COLO829 (cell line): ENCODE measurements around the gene PTCSC3.
"Not testable (repeated sequence)": the region's sequence is repeated elsewhere in the genome, so short reads cannot be mapped to it uniquely, and the experiment has no call there.

ENCODE experiments used
- DNase-seq: peaks from one replicate; pipeline ENCODE4 v3.0.0; 2012; ENCODE audit warnings: low spot score

The PTCSC3 gene

DNA sequence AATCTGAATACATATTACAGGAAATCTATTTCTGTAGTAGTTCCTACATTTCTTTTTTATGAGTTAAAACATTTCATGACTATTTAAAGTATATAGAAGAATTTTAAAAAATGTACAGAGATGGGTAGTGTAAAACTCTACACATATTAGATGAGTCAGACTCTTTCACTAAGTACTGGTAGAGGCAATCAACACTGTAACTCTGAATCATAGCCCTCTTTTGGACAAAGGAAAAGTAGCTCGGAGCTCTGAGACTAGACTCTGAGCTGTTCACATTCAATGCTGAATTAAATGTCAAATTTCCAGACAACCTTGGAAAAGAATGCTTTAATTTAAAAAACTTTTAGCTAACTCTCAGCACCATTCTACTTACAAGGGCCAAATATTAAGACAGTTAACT, 3.4 kb downstream of the PTCSC3 start:
- no peak for DNase-seq

DNA sequence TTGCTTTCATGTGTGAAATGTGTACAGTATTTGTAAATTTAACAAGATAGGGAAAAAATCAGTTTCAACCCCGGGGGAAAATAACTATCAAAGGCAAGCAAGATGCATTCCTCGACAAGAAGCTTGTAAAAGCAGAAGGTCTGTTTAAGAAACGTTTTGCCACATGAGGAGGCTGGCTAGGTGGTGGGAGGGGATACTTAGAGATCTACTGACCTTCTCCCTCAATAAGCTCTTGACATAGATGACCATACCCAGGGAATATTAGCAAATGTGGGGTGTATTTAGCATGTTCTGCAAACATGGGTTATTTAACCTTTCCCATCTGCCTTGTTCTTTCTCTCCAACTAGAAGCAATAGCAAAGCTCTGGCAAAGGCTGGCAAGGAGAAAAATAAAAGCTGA, 4.9 kb downstream of the PTCSC3 start:
- DNase-seq = no peak

DNA sequence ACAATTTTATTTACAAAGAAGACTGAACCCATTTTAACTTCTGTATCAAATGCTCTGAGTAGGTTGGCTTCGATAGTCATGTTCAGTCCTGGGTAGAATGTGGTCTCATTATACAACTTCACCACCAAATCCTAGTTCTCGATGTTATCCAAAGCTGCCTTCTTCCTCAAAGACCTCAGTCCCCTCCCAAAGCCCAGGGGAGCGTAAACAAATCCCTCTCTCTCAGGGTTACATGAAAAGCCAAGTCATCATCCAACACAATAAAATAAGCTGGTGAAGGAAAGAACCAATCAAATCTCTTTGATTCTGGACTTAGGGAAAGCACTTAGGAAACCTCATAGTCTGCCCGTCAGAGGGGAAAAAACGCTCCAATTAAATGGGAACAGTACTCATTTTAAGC, 9.1 kb downstream of the PTCSC3 start:
- no peak for DNase-seq

DNA sequence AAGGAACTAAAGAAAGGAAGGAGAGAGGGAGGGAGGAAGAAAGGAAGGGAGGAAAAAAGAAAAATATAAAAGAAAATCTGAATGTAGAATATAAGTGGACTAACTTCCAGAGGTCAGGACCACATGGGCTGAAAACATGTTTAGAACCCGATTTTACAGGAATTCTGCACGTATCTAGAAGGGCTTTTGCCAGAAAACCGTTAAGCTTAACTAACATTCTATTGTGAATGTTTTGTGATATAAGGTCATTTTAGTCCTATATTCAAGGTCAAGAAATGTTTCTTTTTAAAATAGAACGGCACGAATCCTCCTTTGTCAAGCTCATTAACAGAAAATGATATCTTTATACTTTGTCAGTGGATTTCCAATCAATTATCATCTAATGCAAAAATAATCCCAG, 13.1 kb downstream of the PTCSC3 start:
- DNase-seq = no peak

DNA sequence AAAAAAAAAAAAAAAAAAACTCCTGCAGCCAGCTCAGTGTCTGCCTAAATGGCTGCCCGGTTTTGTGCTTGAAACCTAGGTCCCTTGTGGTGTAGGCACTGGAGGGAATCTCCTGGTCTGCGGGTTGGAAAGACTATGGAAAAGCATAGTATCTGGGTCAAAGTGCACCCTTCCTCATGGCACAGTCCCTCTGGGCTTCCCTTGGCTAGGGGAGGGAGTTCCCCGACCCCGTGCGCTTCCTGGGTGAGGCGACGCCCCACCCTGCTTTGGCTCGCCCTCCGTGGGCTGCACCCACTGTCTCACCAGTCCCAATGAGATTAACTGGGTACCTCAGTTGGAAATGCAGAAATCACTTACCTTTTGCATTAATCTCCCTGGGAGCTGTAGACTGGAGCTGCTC, 14.3 kb downstream of the PTCSC3 start:
- no peak for DNase-seq

DNA sequence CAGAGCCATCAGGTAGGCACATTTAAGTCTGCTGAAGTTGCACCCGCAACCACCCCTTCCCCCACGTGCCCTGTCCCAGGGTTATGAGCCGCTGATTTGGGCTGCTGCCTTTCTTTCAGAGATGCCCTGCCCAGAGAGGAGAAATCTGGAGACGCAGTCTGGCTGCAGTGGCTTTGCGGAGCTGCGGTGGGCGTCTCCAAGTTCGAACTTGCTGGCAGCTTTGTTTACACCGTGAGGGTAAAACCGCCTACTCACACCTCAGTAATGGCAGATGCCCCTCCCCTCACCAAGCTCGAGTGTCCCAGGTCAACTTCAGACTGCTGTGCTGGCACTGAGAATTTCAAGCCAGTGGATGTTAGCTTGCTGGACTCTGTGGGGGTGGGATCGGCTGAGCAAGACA, 14.7 kb downstream of the PTCSC3 start:
- no peak for DNase-seq

DNA sequence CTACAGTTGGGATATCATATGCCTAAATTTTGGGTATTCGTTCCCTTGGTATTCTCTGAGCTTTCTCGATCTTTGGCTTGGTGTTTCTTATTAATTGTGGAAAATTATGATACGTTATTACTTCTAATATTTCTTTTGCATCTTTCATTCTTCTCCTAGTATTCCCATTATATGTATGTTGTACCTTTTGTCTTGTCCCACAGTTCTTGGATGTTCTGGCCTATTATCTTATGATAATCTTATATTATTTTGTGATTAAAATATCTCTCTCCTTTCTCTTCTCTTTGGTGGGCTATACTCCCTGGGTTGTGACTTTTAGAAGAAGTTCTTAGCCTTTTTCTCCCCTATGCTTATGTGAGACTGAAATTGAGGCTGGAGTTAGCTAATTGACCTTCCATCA, 25.2 kb downstream of the PTCSC3 start:
- no peak for DNase-seq

DNA sequence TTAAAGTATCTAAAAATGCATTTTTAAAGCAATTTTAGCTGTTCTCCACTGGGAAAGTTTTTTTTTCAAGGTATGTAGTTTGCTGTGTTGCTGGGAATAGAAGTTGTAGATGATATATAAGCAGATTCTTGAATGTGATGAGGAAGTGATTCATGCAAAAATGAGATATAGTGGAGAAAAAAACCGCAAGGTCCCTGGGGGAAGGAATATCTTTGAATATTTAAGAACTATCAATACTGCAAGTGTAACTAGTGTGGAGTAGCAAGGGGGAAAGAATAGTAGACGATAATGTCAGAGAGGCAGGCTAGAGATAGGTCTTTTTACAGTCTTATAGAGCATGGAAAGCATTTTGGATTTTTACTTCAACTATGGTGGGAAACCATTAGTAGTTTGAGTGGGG, 42.5 kb downstream of the PTCSC3 start:
- peak; percentile 56 for DNase-seq

DNA sequence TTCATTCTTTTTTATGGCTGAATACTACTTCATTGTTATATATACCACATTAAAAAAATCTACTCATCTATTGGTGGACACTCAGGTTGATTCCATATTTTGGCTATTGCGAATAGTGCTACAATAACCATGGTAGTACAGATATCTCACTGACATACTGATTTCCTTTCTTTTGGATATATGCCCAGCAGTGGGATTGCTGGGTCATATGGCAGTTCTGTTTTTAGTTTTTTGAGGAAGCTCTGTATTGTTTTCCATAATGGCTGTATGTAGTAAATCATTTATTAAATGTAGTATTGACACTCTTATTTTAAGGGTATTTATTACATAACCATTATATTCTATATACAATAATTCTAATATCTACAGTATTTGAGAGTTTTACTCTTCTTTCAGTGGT, 43.7 kb downstream of the PTCSC3 start:
- no peak for DNase-seq

DNA sequence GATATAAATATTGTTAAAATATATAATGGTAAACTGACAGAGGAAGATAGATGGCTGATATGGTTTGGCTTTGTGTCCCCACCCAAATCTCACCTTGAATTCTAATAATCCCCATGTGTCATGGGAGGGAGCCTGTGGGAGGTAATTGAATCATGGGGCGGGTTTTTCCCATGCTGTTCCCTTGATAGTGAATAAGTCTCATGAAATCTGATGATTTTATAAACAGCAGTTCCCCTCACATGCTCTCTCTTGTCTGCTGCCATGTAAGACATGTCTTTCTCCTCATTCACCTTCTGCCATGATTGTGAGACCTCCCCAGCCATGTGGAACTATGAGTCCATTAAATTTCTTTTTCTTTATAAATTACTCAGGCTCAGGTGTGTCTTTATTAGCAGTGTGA, 46.3 kb downstream of the PTCSC3 start:
- DNase-seq = no peak

DNA sequence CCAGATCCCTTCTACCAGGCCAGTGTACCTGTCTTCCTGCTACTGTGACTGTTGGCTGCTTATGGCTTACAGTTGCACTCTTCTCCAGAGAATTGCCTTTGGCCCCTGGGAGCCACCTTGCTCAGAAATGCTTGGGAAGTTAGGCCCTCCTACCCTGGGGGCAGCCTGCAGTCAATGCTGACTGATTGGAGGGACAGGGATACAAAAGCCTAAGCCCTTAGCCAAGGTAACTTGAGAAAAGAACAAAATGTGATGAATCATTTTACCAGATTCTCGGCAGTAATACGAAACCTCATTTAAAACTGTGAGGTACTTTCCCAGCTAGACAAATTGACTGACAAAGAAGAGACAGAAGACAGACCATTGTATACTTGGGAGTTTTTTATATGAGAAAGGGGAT, 47.3 kb downstream of the PTCSC3 start:
- DNase-seq = no peak

DNA sequence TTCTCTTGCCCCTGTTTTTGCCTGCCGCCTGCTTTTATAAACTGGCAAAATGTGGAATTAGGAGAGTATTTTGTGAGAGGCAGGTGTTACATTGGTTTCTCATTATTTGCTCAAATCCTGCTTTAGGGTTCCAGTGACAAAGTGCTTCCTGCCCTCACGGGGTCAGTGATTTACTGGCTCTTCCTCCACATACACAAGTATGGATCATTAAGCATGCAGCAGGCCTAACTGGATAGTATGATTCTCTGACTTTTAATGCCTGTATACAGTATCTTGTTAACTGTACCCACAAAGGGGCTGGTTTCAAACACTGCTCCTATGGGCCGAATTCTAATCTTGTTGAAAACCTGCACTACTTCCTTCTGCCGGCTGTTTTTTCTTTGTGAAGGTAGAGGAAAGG, 63.2 kb downstream of the PTCSC3 start:
- no peak for DNase-seq

DNA sequence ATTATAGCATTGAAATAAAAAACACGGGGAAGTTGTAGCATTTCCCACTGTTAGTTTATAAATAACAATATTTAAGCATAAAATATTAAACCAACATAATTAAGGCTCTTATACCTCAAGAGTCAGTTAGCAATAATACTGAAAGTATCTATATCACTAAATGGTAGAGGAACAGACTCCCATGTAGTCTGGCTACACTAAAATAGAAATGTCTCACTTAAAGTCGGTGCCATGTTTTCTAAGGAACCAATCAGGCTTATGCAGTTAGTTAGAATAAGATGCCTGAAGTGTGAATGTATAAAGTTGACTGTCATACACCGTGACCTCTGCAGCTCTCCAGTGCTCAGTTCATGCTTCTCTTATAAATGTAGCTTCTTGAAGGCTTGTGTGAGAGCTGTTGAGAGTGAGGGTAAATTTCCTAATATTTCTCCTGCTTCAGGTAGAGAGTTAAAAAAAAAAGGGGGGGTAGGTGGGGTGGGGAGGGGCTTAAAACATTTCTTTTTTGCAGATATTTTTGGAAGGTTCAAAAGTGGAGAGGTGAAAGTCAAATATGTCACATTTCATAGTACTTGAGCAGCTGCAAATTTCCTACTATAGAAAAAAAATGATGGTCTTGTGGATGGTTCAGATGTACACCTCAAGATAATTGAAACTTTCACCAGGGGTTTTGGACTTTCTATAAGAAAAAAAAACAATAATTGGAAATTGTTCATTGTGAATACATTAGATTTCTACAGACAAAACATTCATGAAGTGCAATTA, 64.5 kb downstream of the PTCSC3 start:
- no peak for DNase-seq

DNA sequence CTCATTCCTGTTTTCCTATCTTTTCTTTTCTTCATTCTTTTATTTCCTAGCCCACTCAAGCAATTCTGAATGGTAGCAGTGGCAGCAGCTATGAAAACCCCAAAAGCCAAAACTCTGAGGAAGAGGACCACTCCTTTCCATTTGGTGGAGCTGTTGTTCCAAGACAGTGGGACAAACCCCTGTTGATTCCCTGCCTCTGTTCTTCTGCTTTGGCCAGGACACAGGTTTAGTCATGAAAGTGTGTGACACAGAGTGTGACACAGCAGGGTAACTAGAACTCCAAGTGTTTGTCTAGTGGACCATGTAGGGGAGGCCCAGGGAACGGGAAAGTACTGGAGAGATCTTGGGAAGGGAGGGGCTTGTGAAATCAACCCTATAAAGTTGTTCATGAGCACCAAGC, 71.1 kb downstream of the PTCSC3 start:
- DNase-seq = peak; percentile 22

DNA sequence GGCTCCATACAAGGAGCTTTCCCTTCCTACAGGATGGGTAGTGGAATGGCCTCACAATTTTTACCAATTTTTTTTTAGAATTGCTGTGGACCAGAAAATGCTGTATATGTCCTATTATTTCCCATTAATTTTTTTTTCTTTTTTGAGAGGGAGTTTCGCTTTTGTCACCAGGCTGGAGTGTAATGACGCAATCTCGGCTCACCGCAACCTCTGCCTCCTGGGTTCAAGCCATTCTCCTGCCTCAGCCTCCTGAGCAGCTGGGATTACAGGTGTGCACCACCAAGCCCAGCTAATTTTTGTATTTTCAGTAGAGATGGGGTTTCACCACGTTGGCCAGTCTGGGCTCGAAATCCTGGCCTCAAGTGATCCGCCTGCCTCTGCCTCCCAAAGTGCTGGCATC, 72.3 kb downstream of the PTCSC3 start:
- not testable (repeated sequence) for DNase-seq

DNA sequence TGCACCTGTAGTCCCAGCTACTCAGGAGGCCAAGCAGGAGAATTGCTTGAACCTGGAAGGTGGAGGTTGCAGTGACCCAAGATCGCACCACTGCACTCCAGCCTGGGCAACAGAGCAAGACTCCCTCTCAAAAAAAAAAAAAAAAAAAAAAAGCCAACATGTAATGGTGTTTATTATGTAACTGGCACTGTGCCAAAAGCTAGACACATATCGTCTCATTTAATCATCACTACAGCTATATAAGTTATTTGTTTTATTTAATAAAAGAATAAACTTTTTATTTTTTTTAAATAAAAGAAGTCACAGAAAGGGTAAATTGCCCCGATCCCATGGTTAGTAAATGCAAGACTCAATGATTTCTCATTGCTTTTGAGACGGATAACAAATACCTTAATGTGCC, 76.9 kb downstream of the PTCSC3 start:
- DNase-seq = no peak

DNA sequence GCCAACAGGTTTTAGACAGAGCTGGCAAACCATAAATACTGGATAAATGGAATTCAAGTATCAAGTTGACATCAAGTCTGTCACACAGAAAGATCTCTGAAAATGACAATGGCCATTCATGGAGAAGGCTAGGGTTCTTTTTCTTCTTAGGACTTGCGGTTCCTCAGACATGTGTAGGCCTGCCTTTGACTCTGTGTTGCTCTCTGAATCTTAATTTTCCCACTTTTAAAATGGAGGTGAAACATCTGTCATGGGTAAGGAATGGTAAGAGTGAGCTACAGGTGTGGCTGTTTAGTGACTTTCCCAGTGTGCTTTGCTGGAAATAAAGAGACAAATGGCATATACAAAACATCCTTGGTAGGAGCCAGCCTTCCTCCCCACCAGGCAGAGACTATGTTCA, 79.2 kb downstream of the PTCSC3 start:
- DNase-seq = no peak

DNA sequence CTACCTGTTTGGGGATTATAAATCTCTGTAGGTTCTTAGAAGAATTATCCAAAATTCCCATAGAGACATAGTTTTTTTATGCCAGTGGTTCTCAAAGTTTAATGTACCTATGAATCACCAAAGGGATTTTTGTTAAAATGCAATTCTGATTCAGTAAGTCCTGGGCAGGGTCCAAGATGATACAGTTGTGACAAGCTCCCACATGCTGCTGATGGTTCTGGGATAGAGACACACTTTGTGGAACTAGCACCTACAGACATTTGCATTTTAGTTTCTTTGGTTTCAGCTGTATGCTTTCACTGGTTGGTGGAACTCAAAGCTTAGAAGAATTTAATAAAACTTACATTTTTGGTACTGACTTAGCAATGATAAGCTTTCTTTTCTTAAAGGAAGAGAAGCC, 80.4 kb downstream of the PTCSC3 start:
- no peak for DNase-seq

DNA sequence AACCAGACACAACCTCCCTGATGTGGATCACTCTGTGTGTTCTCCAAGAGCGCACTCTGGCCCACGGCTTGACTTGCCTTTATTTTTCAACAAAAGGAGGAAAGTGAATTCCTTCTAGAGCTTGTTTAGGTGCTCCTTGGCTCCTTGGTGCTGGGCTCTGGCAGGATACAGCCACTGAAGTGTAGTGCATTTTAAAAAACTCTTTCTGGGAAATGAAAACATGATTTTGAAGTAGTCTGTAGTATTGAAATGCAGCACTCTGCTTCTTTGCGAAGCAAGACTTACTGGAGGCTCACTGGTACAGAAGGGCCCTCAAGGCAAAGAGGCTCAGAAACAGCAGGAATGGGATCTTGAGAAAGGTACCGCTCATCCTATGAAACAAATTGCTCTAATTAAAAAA, 81.6 kb downstream of the PTCSC3 start:
- no peak for DNase-seq

DNA sequence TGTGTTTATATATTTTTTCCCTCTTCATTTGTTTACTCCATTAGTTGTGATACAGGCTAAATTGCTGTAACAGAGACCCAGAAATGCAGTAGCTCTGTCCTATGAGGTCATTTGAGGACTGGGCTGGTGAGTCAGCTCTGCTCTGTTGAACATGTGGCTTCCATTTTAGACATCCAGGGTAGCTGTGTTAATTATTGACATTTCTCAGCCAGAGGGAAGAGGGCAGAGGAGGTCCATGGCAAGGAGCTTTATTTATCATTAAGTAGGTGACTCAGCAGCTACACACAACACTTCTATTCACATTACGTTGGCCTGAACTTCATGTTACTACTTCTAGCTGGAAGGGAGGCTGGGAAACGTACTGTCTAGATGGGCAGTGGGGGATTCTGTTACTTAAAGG, 85.4 kb downstream of the PTCSC3 start:
- DNase-seq = peak; percentile 84

DNA sequence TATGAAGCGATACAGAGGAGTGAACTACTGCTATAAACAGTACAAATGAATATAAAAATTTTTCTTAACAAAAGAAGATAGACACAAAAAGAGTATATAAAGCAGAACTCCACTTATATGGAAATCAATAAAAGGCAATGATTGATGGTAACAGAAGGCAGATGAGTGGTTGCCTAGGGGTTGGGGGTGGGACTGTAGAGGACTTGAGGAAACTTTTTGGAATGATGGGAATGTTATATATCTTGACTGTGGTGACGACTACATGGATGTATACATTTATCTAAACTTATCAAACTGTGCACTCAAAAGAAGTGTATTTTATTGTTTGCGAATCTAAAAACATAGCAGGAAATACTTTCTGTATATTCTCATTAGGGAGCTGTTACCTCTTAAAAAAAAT, 89.1 kb downstream of the PTCSC3 start:
- no peak for DNase-seq

DNA sequence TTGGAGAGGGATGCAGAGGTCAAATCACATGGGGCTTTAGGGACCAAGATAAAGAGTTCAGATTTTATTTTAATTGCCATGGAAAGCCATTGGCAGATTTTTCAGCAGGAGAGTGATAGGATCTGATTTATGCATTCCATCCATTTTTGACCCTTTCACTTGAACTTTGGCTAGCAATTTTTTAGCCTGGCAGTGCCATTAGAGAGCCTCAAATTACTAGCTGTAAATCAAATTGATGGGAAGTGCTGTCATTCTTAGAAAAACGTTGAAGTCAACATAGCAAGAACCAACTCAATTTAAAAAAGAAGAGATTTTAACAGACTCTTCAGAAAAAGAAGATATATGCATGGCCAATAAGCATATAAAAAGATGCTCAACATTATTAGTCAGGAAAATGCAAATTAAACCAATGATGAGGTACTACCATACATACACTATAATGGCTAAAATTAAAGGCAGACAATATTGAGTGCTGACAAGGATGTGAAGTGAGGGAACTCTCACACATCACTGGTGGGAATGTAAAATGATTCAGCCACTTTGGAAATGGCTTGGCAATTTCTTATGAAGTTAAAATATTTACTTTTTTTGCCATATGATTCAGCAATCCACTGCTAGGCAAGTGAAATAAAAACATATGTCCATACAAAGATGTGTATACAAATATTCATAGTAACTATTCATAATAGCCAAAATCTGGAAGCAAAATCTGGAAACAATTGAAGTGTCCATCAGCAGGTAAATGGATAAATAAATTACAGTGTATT, 89.7 kb downstream of the PTCSC3 start:
- DNase-seq = no peak

DNA sequence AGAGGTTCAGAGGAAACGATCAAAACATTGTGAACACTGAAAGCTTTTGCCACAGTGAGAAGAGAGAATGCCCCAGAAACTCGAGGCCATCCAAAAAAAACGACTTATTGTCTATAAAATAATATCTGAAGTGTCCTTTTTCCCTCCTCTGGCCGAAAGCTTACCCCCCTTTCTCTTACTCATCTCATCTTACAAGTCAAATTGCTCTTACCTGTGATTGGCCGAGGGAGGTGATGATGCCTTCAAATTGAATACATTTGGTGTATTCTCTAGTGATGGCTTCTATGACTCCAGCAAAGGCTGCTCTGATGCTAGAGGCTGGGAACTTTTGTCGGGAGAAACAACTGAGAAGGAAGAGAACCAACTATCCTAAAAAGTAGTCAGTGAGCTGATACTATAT, 90.7 kb downstream of the PTCSC3 start:
- no peak for DNase-seq
